Posterior cingulate gyrus (tissue), 11 donors: ENCODE data around the gene FANCE.
"Not testable (repeated sequence)": the region's sequence is repeated elsewhere in the genome, so short reads cannot be mapped to it uniquely, and the experiment has no call there.

Experiments
- DNase-seq, 10 donors: peaks; one replicate each; pipeline versions ENCODE4 v3.0.0 to v3.0.0-alpha.2; 2020 to 2021; ENCODE audit warnings: mixed read lengths in 3 of 10
- intact Hi-C: fragments of 100-400 bp; cut with DNase I; formaldehyde crosslinking; loops from one replicate; pipeline ENCODE4 v1.15.1; 2023

FANCE gene

GRCh38 chr6:35512006-35512405 is 59.9 kb downstream of the FANCE start:
- intact Hi-C loops, result no loop called here
- peak in 1 of 10 donors; percentile 68 for DNase-seq

- intact Hi-C loops, result no loop called here
- no peak for DNase-seq
Measured at GRCh38 chr6:35512740-35513139, 60.6 kb downstream of the FANCE start, which contains the start of gene TULP1. TULP1 (minus strand) TSS chr6:35512896; CDS start chr6:35512858, 38 bp downstream.

GRCh38 chr6:35514587-35514986 is 62.4 kb downstream of the FANCE start:
- DNase-seq, result no peak
- intact Hi-C loops, result no loop called here

GRCh38 chr6:35515939-35516338 is 63.8 kb downstream of the FANCE start:
- intact Hi-C loops, result not testable (repeated sequence)
- DNase-seq, result peak in 1 of 10 donors; percentile 75
